ENCODE data around the gene MAGED2.
"Not testable (repeated sequence)": the region's sequence is repeated elsewhere in the genome, so short reads cannot be mapped to it uniquely, and the experiment has no call there.

MAGED2 gene

DNA sequence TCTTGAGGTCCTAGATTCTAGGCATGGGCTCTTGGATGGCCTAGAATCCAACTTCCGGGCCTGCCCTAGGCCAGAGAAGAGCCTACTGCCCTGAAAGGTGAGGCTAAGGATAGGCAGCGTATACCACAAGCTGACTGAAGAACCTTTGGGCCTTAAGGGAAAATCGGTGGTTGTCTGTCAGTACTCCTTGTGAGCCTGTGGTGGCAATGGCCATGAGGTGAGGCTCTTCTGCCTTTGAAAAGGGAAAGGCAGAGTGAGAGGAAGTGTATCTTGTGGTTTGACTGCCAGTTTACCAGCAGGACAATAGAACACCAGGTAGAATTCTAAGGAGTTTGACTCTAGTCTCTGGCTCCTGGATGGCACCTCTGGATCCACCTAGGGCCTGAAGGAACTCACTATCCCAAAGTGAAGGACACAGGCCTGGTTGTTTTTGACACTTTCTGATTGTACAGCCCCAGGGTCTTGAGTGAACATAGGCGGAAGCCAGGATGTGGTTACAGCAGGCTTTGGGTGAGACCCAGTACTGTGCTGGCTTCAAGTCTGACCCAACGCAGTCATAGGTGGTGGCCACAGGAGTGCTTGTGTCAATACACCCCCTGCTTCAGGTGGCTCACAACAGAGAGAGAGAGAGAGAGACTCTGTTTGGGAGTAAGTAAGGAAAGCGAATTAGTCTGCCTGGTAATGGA lies 30.4 kb upstream of the MAGED2 start:
- no peaks in the 10 kb centered on the region for H3K36me3 ChIP-seq (ENCODE audit: insufficient read depth)
- no peak overlapping the region for H2AFZ ChIP-seq (ENCODE audit: low read depth)
- H4K20me1 ChIP-seq (ENCODE audit: insufficient read depth) = no peaks in the 10 kb centered on the region
- H3K4me2 ChIP-seq = no peak overlapping the region
- TF ChIP-seq, protein P1, sequence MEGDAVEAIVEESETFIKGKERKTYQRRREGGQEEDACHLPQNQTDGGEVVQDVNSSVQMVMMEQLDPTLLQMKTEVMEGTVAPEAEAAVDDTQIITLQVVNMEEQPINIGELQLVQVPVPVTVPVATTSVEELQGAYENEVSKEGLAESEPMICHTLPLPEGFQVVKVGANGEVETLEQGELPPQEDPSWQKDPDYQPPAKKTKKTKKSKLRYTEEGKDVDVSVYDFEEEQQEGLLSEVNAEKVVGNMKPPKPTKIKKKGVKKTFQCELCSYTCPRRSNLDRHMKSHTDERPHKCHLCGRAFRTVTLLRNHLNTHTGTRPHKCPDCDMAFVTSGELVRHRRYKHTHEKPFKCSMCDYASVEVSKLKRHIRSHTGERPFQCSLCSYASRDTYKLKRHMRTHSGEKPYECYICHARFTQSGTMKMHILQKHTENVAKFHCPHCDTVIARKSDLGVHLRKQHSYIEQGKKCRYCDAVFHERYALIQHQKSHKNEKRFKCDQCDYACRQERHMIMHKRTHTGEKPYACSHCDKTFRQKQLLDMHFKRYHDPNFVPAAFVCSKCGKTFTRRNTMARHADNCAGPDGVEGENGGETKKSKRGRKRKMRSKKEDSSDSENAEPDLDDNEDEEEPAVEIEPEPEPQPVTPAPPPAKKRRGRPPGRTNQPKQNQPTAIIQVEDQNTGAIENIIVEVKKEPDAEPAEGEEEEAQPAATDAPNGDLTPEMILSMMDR (conservative IDR thresholded peaks at IDR 0.05; ENCODE audit: low read depth, low read length) = no peak
- no peaks in the 10 kb centered on the region for H3K4me1 ChIP-seq (ENCODE audit: low read depth, poor library complexity, severe bottlenecking)
- no peak overlapping the region for H3K9ac ChIP-seq
- no peaks in the 10 kb centered on the region for H3K79me2 ChIP-seq (ENCODE audit: insufficient read depth, low read depth)
- no peaks in the 10 kb centered on the region for H3K27me3 ChIP-seq (ENCODE audit: insufficient read depth, low read depth)
- H3K27ac ChIP-seq = no peak overlapping the region
- no peak overlapping the region for H3K4me3 ChIP-seq (IDR thresholded peaks at IDR 0.05; ENCODE audit: insufficient read depth, low read depth, low read length)

DNA sequence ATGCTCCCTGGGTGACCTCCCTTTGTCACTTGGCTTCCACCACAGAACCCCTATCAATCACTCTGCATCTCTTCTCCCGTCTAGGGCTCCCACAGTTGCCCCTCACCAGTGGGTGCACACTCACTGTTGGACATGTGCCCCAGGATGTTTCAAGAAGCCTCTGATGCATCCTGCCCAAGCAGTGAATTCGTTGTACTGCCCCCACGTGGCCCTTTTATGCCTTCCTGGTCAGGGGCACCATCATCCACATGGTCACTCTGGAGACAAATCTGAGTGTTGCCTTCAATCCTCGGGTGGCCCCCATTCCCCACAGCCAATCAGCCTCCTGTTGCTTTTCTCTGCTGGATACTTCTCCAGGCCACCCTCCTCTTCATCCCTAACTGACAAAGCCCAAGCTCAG lies 21.6 kb upstream of the MAGED2 start:
- no peaks in the 10 kb centered on the region for H4K20me1 ChIP-seq (ENCODE audit: insufficient read depth)
- no peak overlapping the region; the same call in 1 of the 2 replicates for H2AFZ ChIP-seq (ENCODE audit: low read depth)
- H3K4me3 ChIP-seq (IDR thresholded peaks at IDR 0.05; ENCODE audit: insufficient read depth, low read depth, low read length) = no peak overlapping the region
- no peaks in the 10 kb centered on the region for H3K79me2 ChIP-seq (ENCODE audit: insufficient read depth, low read depth)
- no peak overlapping the region for H3K27ac ChIP-seq
- H3K4me2 ChIP-seq = no peak overlapping the region
- no peak overlapping the region for H3K9ac ChIP-seq
- H3K27me3 ChIP-seq (ENCODE audit: insufficient read depth, low read depth) = no peaks in the 10 kb centered on the region
- TF ChIP-seq, protein P1 (conservative IDR thresholded peaks at IDR 0.05; ENCODE audit: low read depth, low read length) = peak; percentile 37; the same call in 1 of the 2 replicates
- H3K4me1 ChIP-seq (ENCODE audit: low read depth, poor library complexity, severe bottlenecking) = no peaks in the 10 kb centered on the region
- H3K36me3 ChIP-seq (ENCODE audit: insufficient read depth) = no peaks in the 10 kb centered on the region

DNA sequence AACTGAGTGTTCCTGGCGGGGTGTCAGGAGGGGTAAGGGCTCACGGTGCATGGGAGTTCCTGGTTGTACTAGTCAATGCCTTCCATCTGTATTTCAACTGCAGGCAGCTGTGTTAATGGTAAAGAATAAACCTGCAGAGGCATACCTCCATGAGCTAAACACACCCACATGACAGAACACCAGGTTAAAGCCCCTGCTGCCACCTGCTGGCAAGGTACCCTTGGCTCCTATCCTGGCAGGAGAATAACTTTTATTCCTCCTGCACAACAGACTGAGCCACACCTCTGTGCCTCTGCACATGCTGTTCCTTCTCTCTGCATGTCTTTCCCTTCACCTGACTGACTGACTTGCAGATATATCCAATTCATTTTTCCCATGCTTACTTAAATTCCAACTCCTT lies 20.6 kb upstream of the MAGED2 start:
- no peak overlapping the region for H3K27ac ChIP-seq
- TF ChIP-seq, protein P1 (conservative IDR thresholded peaks at IDR 0.05; ENCODE audit: low read depth, low read length) = no peak; the same call in 1 of the 2 replicates
- H3K4me2 ChIP-seq = no peak overlapping the region
- H2AFZ ChIP-seq (ENCODE audit: low read depth) = no peak overlapping the region
- H3K36me3 ChIP-seq (ENCODE audit: insufficient read depth) = no peaks in the 10 kb centered on the region
- no peaks in the 10 kb centered on the region for H3K4me1 ChIP-seq (ENCODE audit: low read depth, poor library complexity, severe bottlenecking)
- no peak overlapping the region for H3K4me3 ChIP-seq (IDR thresholded peaks at IDR 0.05; ENCODE audit: insufficient read depth, low read depth, low read length)
- H3K9ac ChIP-seq = no peak overlapping the region
- H3K27me3 ChIP-seq (ENCODE audit: insufficient read depth, low read depth) = no peaks in the 10 kb centered on the region
- no peaks in the 10 kb centered on the region for H4K20me1 ChIP-seq (ENCODE audit: insufficient read depth)
- no peaks in the 10 kb centered on the region for H3K79me2 ChIP-seq (ENCODE audit: insufficient read depth, low read depth)

DNA sequence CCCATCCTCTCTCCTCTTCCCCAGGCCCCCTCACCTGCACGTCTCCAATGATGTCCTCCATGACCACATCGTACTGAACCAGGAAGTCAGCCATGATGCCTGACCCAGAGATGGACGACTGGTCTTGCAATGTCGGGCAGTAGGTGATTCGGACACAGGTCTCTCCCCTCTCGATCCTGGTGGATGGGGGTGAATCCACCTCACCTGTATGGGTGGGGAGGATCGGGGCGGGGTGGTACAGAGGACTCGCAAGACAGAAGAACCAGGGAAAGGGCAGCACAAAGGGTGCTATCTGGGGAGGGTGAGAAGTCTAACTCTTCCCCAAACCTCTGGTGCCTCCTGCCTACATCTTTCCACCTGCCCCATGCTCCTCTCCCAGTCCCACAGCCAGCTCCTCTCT lies 19.1 kb upstream of the MAGED2 start:
- H2AFZ ChIP-seq (ENCODE audit: low read depth) = no peak overlapping the region
- H3K27me3 ChIP-seq (ENCODE audit: insufficient read depth, low read depth) = no peaks in the 10 kb centered on the region
- H3K4me3 ChIP-seq (IDR thresholded peaks at IDR 0.05; ENCODE audit: insufficient read depth, low read depth, low read length) = no peak overlapping the region
- H3K36me3 ChIP-seq (ENCODE audit: insufficient read depth) = no peaks in the 10 kb centered on the region
- no peaks in the 10 kb centered on the region for H3K4me1 ChIP-seq (ENCODE audit: low read depth, poor library complexity, severe bottlenecking)
- no peaks in the 10 kb centered on the region for H3K79me2 ChIP-seq (ENCODE audit: insufficient read depth, low read depth)
- TF ChIP-seq, protein P1 (conservative IDR thresholded peaks at IDR 0.05; ENCODE audit: low read depth, low read length) = no peak
- H3K9ac ChIP-seq = no peak overlapping the region
- H4K20me1 ChIP-seq (ENCODE audit: insufficient read depth) = no peaks in the 10 kb centered on the region
- H3K4me2 ChIP-seq = no peak overlapping the region
- no peak overlapping the region for H3K27ac ChIP-seq

DNA sequence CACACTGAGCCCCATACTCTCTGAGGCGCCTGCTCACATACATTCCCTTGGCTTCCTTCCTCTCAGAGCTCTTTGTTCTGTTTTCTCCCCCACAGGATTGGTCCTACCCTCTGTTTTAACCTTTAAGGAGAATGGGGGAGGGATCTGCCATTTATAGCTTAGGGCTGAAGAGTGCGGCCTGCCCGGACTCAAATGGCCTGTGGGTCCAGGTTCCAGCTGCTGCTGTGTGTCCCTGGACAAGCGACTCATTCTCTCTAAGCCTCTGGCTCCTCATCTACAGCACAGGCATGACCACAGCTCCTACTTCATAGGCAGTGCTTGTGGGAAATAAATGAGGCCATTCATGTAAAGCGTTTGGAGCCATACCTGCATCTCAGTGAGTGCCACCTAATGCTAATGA lies 18.1 kb upstream of the MAGED2 start:
- H3K36me3 ChIP-seq (ENCODE audit: insufficient read depth); H3K4me2 ChIP-seq; H3K4me3 ChIP-seq (IDR thresholded peaks at IDR 0.05; ENCODE audit: insufficient read depth, low read depth, low read length); H3K27ac ChIP-seq; H3K4me1 ChIP-seq (ENCODE audit: low read depth, poor library complexity, severe bottlenecking); H2AFZ ChIP-seq (ENCODE audit: low read depth); H3K9ac ChIP-seq; H3K27me3 ChIP-seq (ENCODE audit: insufficient read depth, low read depth); H3K79me2 ChIP-seq (ENCODE audit: insufficient read depth, low read depth); H4K20me1 ChIP-seq (ENCODE audit: insufficient read depth): not testable (repeated sequence)
